Measurements from ENCODE around the gene OPRM1. TPM values are rescaled to one million over a fixed set of nuclear protein-coding genes. Genes with fewer than 3 reads are reported as not detected.

The OPRM1 gene
- total RNA-seq, 1 experiment from 2014 or later: not detected

- ATAC-seq (no peak), DNase-seq (ENCODE audit: low read depth, low spot score) (no peak)
- no peak overlapping the region for H3K4me3 ChIP-seq (ENCODE audit: low read depth in 2 of 2, low read length in 2 of 2)
- ChIA-PET CTCF (no interaction called here), POLR2A (no interaction called here)
- in situ Hi-C loops (cut with HindIII; ENCODE audit: low pct_unique_long_range_greater_than_20kb, low sequenced_read_pairs) (no loop called here), intact Hi-C loops (cut with micrococcal nuclease; ENCODE audit: unreplicated experiment) (no loop called here)
- TF ChIP-seq CTCF (IDR thresholded peaks at IDR 0.05): no peak
- TF ChIP-seq POLR2AphosphoS5 (IDR thresholded peaks at IDR 0.05; ENCODE audit: low read depth, low read length): no peak
- TF ChIP-seq TCF7L2 (IDR thresholded peaks at IDR 0.05; ENCODE audit: low read depth, low read length): no peak
- H3K4me1 ChIP-seq (ENCODE audit: control insufficient read depth, insufficient read depth, low read length): no peaks in the 10 kb centered on the region
- no peak overlapping the region for H3K27ac ChIP-seq (ENCODE audit: low read length)
- H3K27me3 ChIP-seq (ENCODE audit: control insufficient read depth, insufficient read depth, low read length): 0 out of 2 replicates have a peak, but pooled peaks cover 2% of the 10 kb centered on the region
- no peaks in the 10 kb centered on the region for H3K36me3 ChIP-seq (ENCODE audit: control insufficient read depth, insufficient read depth, low read length)
- no TSS peak for BruUV-seq (replicated peaks)
- H3K9me3 ChIP-seq (ENCODE audit: control insufficient read depth, insufficient read depth, low read depth, low read length): no peaks in the 10 kb centered on the region; the same call in 1 of the 2 replicates
Observed at GRCh38 chr6:154252678-154253077, 213.6 kb downstream of the OPRM1 start.

- no peaks in the 10 kb centered on the region; the same call in 1 of the 2 replicates for H3K9me3 ChIP-seq (ENCODE audit: control insufficient read depth, insufficient read depth, low read depth, low read length)
- intact Hi-C loops (cut with micrococcal nuclease; ENCODE audit: unreplicated experiment): no loop called here
- DNase-seq (ENCODE audit: low read depth, low spot score) (no peak), ATAC-seq (no peak)
- H3K4me3 ChIP-seq (ENCODE audit: low read depth in 2 of 2, low read length in 2 of 2): no peak overlapping the region
- in situ Hi-C loops (cut with HindIII; ENCODE audit: low pct_unique_long_range_greater_than_20kb, low sequenced_read_pairs): no loop called here
- 0 out of 2 replicates have a peak, but pooled peaks cover under 1% of the 10 kb centered on the region for H3K27me3 ChIP-seq (ENCODE audit: control insufficient read depth, insufficient read depth, low read length)
- H3K4me1 ChIP-seq (ENCODE audit: control insufficient read depth, insufficient read depth, low read length): no peaks in the 10 kb centered on the region
- no TSS peak for BruUV-seq (replicated peaks)
- POLR2A ChIA-PET: no interaction called here
- H3K36me3 ChIP-seq (ENCODE audit: control insufficient read depth, insufficient read depth, low read length): no peaks in the 10 kb centered on the region
- H3K27ac ChIP-seq (ENCODE audit: low read length): no peak overlapping the region
- CTCF ChIA-PET: no interaction called here
- TF ChIP-seq TCF7L2 (IDR thresholded peaks at IDR 0.05; ENCODE audit: low read depth, low read length) (no peak), POLR2AphosphoS5 (IDR thresholded peaks at IDR 0.05; ENCODE audit: low read depth, low read length) (no peak), REST (IDR thresholded peaks at IDR 0.05; ENCODE audit: insufficient read depth in 1 of 2, low read depth in 2 of 2, low read length in 1 of 2) (no peak), CTCF (IDR thresholded peaks at IDR 0.05) (no peak), SIN3A (IDR thresholded peaks at IDR 0.05; ENCODE audit: borderline replicate concordance, insufficient read depth, low read depth, low read length) (no peak)
Observed at GRCh38 chr6:154257067-154257466, 218.0 kb downstream of the OPRM1 start.
